Mononuclear cell (primary cell): Measurements from ENCODE around the gene JOSD2. TPM values are rescaled to one million over a fixed set of nuclear protein-coding genes. Genes with fewer than 3 reads are reported as not detected.
"Not testable (repeated sequence)": the region's sequence is repeated elsewhere in the genome, so short reads cannot be mapped to it uniquely, and the experiment has no call there.

ENCODE experiments used
- H3K27me3 ChIP-seq: 2 replicates; pipeline ENCODE4 v1.6.0; 2011; ENCODE audit warnings: low read length, control low read depth; ENCODE audit not compliant: insufficient read depth
- H3K4me1 ChIP-seq: 2 replicates; pipeline ENCODE4 v1.5.1; 2011; ENCODE audit warnings: mild to moderate bottlenecking, low read length, control low read depth; ENCODE audit not compliant: insufficient read depth
- H3K4me3 ChIP-seq: 2 replicates; pipeline ENCODE4 v1.5.1; 2011; ENCODE audit warnings: mild to moderate bottlenecking, low read length, moderate library complexity
- H3K9me3 ChIP-seq: 2 replicates; pipeline ENCODE4 v1.5.1; 2011; ENCODE audit warnings: low read depth, mild to moderate bottlenecking, control low read depth, low read length
- total RNA-seq: library from RNA; depleted of rRNA; stranded (reverse); fragments of >200 nt; gene quantifications from one replicate; pipeline ENCODE4 v1.2.3, GENCODE V29; 2012

The JOSD2 gene
- total RNA-seq, 1 donor = 8.4 TPM

DNA sequence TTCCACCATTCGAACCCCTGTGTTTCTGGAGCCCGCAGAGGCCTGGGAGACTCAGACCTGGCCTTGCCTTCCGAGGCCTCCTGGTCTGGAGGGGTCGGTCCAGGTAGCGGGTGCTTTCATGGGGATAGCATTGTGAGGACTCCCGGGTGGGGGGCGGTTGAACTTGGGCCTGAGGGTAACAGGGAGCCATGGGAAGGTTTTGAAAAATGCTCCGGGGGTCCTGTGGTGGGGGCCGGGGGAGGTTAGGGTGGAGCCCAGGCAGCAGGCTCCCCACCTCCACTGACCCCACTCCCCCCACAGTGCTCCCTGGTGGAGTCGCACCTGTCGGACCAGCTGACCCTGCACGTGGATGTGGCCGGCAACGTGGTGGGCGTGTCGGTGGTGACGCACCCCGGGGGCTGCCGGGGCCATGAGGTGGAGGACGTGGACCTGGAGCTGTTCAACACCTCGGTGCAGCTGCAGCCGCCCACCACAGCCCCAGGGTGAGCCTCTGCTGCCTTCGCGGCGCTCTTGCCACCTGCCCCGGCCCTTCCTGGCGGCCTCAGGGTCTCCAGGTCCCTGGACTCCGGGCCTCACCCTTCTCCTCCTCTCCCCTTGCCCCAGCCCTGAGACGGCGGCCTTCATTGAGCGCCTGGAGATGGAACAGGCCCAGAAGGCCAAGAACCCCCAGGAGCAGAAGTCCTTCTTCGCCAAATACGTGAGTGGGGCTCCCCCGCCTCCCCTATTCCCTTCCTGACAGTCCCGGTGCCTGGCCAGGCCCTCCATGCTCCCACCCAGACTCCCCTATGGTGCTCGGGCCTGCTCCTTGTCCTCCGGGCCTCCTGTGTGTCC, 30.5 kb downstream of the JOSD2 start:
- Histone ChIP-seq H3K9me3 (no peaks in the 10 kb centered on the region), H3K4me3 (no peak overlapping the region), H3K4me1 (peaks cover 14% of the 10 kb centered on the region), H3K27me3 (no peaks in the 10 kb centered on the region)

DNA sequence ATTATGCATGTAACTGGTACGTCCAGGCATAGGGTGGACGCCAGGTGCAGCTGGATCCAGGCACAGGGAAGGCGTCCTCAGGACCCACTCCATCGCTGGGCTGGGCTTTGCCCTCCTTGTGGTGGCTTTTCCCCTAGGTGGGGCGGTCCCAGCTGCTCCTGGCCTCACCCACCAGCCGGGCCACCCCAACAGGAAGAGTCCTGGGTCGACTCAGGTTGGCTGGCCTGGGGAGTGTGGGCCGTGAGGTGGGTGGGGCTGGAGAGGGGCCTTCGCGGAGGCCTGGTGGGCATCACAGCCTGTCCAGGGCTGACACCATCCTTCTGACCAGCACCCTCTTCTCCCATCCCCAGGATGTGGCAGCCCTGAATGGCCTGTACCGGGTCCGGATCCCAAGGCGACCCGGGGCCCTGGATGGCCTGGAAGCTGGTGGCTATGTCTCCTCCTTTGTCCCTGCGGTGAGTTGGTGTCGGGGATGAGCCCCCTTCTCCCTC, 31.2 kb downstream of the JOSD2 start:
- Histone ChIP-seq H3K4me1 (peaks cover 14% of the 10 kb centered on the region), H3K9me3 (no peaks in the 10 kb centered on the region), H3K27me3 (no peaks in the 10 kb centered on the region), H3K4me3 (no peak overlapping the region)

DNA sequence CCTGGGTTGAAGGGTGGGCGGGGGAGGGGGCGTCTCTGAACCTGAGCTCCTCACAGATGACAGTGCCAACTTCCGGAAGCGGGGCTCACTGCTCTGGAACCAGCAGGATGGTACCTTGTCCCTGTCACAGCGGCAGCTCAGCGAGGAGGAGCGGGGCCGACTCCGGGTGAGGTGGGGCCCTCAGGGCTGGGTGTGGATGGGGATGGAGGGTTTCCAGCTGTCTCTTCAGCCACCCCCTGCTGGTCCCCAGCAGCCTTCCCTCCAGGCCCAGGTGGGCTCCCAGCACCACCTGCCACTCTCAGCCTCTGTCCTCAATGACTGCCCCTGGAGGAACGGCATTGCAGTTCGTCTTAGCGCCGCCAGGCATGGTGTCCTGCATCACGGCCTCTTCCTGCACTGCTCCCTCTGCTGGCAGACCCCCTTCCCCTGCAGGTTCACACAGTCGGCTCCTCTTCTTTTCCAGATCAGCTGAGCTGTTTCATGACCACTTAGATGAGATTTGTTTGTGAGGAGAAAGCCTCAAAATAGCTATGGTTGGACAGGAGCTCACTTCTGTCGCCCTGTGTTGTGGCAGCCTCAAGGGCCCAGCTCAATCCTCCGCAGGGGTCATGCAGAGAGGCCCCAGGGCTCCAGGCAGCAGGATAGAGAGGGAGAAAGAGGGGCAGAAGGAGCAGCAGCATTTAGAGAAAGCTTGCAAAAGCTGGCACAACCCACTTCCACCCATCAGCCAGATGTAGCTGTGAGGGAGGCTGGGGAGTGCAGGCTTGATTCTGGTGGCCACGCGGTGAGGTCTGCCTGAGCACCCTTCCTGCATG, 31.9 kb downstream of the JOSD2 start:
- Histone ChIP-seq H3K27me3 (no peaks in the 10 kb centered on the region), H3K4me1 (peaks cover 14% of the 10 kb centered on the region), H3K9me3 (no peaks in the 10 kb centered on the region), H3K4me3 (no peak overlapping the region)

DNA sequence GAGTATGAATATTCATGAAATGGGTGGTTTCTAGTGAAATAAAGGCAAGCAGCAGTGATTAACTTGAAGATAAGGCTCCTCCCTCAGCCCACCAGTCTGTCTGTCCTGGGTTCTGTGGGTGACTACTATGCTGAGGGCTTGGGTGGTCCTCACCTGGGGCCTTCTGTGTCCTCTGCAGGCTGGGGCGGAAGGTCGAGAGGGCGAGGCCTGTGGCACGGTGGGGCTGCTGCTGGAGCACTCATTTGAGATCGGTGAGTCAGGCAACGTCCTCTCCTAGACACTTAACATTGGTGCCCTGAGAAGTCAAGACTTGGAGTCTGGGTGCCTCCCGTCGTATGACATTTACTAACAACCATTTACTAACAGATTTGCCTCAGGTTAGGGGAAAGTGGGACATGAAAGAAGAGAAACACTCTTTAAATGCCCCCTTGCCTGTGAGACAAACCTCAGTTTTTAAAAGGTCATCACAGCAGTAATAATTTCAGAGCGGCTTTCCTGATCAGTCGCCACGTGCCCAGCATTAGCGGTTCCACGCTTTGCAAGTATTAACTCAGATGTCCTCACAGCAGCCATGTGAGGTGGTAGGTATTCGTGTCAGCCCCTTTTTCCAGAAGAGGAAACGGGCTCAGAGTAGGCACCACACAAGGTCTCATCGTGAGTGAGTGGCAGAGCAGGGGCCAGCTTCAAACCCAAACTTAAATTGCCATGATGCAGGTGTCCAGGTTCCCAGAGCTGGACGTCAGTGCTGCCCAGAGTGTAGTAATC, 33.1 kb downstream of the JOSD2 start:
- Histone ChIP-seq H3K27me3 (no peaks in the 10 kb centered on the region), H3K4me3 (no peak overlapping the region), H3K9me3 (no peaks in the 10 kb centered on the region), H3K4me1 (peaks cover 14% of the 10 kb centered on the region)

DNA sequence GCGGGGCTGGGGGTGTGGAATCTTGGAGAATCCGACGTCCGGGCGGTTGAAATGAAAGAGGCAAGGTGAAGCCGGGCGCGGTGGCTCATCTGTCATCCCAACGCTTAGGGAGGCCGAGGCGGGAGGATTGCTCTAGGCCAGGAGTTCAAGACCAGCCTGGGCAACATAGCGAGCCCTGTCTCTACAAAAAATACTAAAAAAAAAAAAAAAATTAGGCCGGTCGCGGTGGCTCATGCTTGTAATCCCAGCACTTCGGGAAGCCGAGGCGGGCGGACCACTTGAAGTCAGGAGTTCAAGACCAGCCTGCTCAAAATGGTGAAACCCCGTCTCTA, 34.1 kb downstream of the JOSD2 start:
- H3K9me3 ChIP-seq = no peaks in the 10 kb centered on the region
- H3K4me3 ChIP-seq = peak overlapping the region; percentile 91
- H3K4me1 ChIP-seq = peaks cover 14% of the 10 kb centered on the region
- H3K27me3 ChIP-seq = no peaks in the 10 kb centered on the region

DNA sequence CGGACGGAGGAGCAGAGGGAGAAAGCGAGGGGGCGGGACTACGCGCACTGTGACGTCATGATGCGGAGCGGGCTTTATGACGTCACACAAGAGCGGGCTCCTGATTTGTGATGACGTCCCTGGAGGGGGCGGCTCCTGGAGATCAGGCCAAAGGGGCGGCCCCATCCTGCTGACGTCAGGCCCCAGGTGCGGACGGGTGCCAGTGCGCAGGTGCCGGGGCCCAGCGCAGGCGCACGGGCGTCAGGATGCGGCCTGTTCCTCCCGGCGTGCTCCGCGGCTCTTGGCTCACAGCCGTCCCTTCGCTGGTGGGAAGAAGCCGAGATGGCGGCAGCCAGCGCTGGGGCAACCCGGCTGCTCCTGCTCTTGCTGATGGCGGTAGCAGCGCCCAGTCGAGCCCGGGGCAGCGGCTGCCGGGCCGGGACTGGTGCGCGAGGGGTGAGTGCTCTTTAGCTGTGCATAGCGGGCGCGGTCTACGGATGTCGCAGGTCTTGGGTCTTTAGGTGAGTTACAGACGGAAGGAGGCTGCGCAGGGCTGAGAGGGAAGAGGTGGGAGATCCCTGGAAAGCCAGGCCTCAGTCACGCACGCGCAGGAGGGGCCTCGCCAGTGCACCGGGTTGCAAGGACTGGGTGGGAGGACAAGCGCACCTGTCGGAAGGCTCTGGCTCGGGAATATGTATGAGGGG, 34.6 kb downstream of the JOSD2 start, which contains the start of the genes EMC10 and GARIN5A:
Gene EMC10, plus strand, starts transcription at position 284 of the 683 bp plus-strand sequence. Its CDS starts 38 bp downstream, at position 322.
Gene GARIN5A, minus strand, starts transcription at position 625 of the 683 bp plus-strand sequence. Its CDS starts 460 bp downstream, at position 165.
- Histone ChIP-seq H3K4me3 (peak within 1 kb of the TSS; percentile 91), H3K4me1 (peaks cover 14% of the 10 kb centered on the region), H3K27me3 (no peaks in the 10 kb centered on the region), H3K9me3 (no peaks in the 10 kb centered on the region)

DNA sequence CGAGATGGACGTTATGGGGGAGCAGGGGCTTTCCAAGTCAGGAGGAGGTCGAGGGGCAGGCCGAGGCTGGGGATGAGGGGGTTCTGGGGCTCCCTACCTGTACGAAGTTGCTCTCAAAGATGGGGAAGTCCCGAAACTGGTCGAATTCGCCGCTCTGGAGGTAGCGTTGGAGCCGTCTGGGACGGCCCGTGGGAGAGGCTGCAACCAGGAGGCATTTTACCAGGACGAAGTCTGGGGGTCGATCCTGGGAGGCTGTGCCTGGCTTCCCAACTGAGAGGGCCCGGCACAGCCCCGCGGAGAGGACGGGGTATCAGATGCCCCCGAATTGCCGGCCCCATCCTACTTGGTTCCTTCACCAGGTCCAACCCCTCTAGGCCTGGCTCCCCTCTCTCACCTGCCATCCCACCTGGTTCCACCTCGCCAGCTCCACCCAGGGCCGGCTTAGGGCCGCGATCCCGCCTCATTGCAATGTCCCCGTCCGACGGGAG, 35.2 kb downstream of the JOSD2 start:
- Histone ChIP-seq H3K4me1 (peaks cover 14% of the 10 kb centered on the region), H3K4me3 (no peak overlapping the region), H3K27me3 (no peaks in the 10 kb centered on the region), H3K9me3 (no peaks in the 10 kb centered on the region)

DNA sequence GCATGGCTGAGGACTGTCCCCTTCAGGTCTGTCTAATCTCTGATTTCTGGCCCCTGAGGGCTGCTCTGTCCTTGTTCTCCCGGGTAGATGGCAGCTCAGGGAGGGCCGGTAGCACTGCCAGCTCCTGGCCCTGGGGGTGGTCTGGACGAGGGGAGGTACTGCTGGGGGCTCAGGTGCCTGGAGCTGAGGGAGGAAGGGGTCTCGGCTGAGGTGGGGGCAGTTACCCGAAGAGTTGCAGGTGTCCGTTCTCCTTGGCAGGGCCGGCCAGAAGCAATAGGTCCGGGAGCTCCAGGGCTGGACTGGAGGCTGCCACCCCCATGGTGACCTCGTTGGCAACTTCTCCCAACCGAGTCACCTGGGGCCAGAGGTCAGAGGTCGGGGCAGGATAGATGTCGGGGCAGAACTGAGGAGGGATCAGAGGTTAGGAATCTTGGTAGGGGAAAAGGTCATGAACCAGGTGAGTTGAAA, 35.9 kb downstream of the JOSD2 start:
- Histone ChIP-seq H3K4me1 (peaks cover 14% of the 10 kb centered on the region), H3K9me3 (no peaks in the 10 kb centered on the region), H3K27me3 (no peaks in the 10 kb centered on the region), H3K4me3 (no peak overlapping the region)

DNA sequence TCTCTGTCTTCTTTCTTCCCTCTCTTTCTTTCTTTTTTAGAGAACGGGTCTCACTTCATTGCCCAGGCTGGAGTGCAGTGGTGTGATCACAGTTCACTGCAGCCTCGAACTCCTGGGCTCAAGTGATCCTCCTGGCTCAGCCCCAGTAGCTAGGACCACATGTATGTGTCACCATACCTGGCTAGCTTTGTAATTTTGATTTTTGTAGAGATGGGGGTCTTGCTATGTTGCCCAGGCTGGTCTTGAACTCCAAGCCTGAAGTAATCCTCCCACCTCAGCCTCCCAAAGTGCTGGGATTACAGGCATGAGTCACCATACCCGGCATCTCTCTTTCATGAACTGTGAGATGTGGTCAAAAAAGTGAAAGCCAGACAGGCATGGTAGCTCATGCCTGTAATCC, 37.7 kb downstream of the JOSD2 start:
- H3K4me1 ChIP-seq = peaks cover 14% of the 10 kb centered on the region
- H3K4me3 ChIP-seq, H3K9me3 ChIP-seq, H3K27me3 ChIP-seq: not testable (repeated sequence)

DNA sequence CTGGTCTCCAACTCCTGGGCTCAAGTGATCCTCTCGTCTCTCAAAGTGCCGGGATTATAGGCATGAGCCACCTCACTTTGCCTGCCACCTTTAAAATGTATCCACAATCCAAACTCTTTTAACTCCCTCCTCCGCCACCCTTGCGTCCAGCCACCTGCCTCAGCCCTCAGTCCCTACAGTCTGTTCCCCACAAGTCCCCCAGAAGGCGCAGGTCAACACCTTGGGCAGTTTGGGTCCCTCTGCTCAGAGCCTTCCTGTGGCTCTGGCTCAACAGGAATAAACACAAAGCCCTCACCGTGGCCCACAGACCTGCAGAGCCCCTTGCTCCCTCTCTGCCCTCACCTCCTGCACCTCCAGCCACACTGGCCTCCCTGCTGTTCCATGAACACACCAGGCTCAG, 42.2 kb downstream of the JOSD2 start:
- no peaks in the 10 kb centered on the region for H3K9me3 ChIP-seq
- H3K4me1 ChIP-seq = no peaks in the 10 kb centered on the region

DNA sequence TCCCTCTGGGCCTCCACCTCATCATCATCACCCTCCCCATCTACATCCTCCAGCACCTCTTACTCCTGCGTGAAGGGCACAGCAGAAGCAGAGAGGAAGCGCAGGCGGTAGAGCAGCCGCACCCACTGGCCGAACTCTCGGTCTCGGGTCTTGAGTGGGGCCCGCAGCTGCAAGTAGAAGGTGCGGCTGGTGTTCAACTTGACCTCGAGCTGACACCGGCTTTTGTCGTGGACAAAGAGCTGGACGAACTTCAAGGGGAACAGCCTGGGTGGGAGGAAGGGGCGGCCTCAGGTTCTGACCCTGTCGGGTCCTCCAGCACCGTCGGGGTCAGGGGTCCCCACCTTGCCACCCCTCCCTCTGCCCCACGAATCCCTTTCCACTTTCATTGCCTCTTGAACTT, 43.4 kb downstream of the JOSD2 start:
- Histone ChIP-seq H3K4me3 (no peak overlapping the region), H3K27me3 (no peaks in the 10 kb centered on the region), H3K9me3 (no peaks in the 10 kb centered on the region), H3K4me1 (no peaks in the 10 kb centered on the region)

More for the DNA sequence above, 42.2 kb downstream of the JOSD2 start:
- no peak overlapping the region for H3K4me3 ChIP-seq
- no peaks in the 10 kb centered on the region for H3K27me3 ChIP-seq

DNA sequence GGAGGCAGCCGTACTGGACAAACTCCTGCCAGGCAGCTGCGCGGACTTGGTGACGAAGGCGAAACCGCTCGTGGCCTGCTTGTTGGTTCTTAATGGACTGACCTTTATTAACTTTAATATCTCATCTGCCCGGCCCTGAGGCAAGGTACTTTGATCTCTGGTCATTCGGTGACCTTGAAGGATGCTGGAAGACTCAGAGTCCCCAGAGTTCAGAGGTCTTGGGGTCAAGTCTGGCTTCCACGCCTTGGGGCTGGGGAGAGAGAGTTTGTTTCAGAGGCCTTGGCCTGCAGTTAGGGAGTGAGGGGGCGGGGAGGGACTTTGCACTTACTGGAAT, 44.3 kb downstream of the JOSD2 start:
- no peaks in the 10 kb centered on the region for H3K4me1 ChIP-seq
- no peak overlapping the region for H3K4me3 ChIP-seq
- H3K9me3 ChIP-seq = no peaks in the 10 kb centered on the region
- no peaks in the 10 kb centered on the region for H3K27me3 ChIP-seq

DNA sequence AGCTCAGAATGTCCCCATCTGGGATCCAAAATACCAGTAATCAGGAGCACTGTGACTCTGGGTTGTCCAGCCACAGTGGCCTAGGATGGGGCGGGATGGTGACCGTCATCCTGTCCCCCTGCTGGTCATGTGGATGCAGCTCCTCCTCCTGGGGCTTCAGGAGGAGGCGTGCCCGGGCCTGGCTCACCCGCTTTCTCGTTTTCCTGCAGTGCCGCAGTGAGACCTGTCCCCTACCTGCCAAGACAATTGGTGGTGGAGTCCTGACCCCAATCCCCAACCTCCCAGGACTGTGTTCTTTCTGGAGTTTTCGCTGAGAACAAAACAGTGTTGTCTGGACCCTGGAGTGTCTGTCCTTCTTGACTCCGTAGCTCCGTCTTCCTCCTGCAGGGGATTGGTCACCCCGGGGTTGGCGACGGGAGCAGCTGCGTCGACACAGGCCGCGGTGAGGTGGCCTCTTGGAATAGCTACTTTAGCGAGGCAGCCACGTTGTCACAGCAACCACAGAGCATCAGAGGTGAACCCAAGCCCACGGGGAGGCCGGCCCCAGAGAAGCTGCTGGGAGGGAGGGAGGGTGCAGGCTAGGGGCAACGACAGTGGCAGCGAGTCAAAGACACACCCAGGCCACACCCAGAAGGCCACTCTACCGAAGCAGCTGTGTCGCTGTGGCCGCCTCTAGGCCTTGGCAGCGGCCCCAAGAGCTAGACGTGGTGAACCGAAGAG, 44.8 kb downstream of the JOSD2 start:
- H3K4me3 ChIP-seq = no peak overlapping the region
- no peaks in the 10 kb centered on the region for H3K4me1 ChIP-seq
- no peaks in the 10 kb centered on the region for H3K9me3 ChIP-seq
- no peaks in the 10 kb centered on the region for H3K27me3 ChIP-seq

DNA sequence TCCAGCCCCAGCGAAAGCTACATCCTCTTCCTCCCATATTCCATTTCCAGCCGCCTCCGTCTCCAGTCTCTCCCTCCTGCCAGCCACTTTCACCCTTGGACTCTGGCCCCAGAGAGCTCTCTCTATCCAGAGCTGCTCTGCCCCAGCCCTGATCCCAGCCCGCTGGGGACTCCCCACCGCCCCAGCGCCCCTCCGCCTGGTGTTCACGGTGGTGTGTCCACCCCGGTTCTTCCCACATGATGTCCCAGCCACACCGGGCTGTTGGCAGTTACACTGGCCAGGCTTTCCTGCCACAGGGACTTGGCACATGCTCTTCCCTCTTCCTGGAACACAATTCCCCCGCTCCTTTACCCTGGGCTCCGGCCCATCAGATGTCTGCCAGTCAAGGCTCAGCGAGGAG, 46.0 kb downstream of the JOSD2 start:
- Histone ChIP-seq H3K27me3 (no peaks in the 10 kb centered on the region), H3K9me3 (no peaks in the 10 kb centered on the region), H3K4me3 (no peak overlapping the region), H3K4me1 (peaks cover 7% of the 10 kb centered on the region)
